Vagina (tissue), 2 donors: ENCODE results near the gene GFRAL.

Source experiments
- POLR2AphosphoS5 ChIP-seq, 2 donors: sonication (generic); formaldehyde crosslinking; IDR thresholded peaks; one replicate each; pipeline ENCODE4 v1.9.0; 2017; ENCODE audit warnings: antibody characterized with exemption in 2 of 2, mild to moderate bottlenecking in 2 of 2, low read depth in 1 of 2; ENCODE audit not compliant: insufficient read depth in 1 of 2
- TF ChIP-seq, protein P1 (sequence below), 3 experiments: fragments of 450-650 bp in 2 of 3; fragments of 200-600 bp in 1 of 3; sonication (generic) in 1 of 3; IDR thresholded peaks; one replicate each; pipeline ENCODE4 v1.5.1; 2017 to 2019; ENCODE audit warnings: antibody characterized with exemption in 3 of 3, mild to moderate bottlenecking in 2 of 3, moderate library complexity in 2 of 3

DNA sequence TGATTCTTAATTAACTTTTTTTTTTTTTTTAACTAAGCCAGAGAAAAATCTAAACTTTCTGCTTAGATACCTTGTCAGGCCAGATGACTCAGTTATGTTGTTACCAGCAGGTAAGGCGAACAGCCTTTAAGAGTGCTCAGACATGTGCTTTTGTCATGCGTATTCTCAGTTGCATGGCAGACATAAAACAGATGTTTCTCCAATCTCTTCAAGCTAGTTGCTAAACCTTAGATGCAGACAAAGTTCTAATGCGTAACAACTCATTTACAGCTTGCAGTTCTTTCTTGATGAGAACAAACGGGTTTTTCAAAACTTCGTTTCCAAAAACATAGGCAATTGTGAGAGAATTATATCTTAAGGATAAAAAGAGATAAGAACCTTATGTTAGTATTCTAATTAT is 49.6 kb upstream of the GFRAL start:
- TF ChIP-seq, protein P1, sequence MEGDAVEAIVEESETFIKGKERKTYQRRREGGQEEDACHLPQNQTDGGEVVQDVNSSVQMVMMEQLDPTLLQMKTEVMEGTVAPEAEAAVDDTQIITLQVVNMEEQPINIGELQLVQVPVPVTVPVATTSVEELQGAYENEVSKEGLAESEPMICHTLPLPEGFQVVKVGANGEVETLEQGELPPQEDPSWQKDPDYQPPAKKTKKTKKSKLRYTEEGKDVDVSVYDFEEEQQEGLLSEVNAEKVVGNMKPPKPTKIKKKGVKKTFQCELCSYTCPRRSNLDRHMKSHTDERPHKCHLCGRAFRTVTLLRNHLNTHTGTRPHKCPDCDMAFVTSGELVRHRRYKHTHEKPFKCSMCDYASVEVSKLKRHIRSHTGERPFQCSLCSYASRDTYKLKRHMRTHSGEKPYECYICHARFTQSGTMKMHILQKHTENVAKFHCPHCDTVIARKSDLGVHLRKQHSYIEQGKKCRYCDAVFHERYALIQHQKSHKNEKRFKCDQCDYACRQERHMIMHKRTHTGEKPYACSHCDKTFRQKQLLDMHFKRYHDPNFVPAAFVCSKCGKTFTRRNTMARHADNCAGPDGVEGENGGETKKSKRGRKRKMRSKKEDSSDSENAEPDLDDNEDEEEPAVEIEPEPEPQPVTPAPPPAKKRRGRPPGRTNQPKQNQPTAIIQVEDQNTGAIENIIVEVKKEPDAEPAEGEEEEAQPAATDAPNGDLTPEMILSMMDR (IDR thresholded peaks at IDR 0.05): no peak
- no peak for TF ChIP-seq POLR2AphosphoS5 (IDR thresholded peaks at IDR 0.05; ENCODE audit: insufficient read depth in 1 of 2, low read depth in 1 of 2)
